Psoas muscle (tissue), 8 donors: ENCODE measurements around the gene SDF4. TPM values are rescaled to one million over a fixed set of nuclear protein-coding genes. Genes with fewer than 3 reads are reported as not detected.

Source experiments
- ATAC-seq, 4 donors: fragments of 200-7000 bp; cut with Tn5 transposase; one replicate each; pipeline ENCODE4 v1.9.1; 2020; ENCODE audit warnings: moderate library complexity in 3 of 4, mild to moderate bottlenecking in 2 of 4
- DNase-seq, 2 donors: peaks; one replicate each; pipeline ENCODE4 v3.0.0-alpha.2; 2020
- H3K27ac ChIP-seq: fragments of 200-600 bp; one replicate; pipeline ENCODE4 v1.8.0; 2022
- H3K27me3 ChIP-seq, 3 donors: fragments of 200-600 bp in 1 of 3; one replicate each; pipeline versions ENCODE4 v1.6.1 to v1.8.0; 2013 to 2022; ENCODE audit warnings: low read length in 2 of 3, mild to moderate bottlenecking in 2 of 3, moderate library complexity in 1 of 3; ENCODE audit not compliant: insufficient read depth in 3 of 3
- H3K36me3 ChIP-seq, 2 donors: fragments of 200-600 bp in 1 of 2; one replicate each; pipeline versions ENCODE4 v1.6.1 to v1.8.0; 2013 to 2022; ENCODE audit warnings: low read depth in 1 of 2, mild to moderate bottlenecking in 1 of 2, moderate library complexity in 1 of 2; ENCODE audit not compliant: insufficient read depth in 1 of 2
- H3K4me1 ChIP-seq: fragments of 200-600 bp; one replicate; pipeline ENCODE4 v1.8.0; 2022
- H3K4me3 ChIP-seq: fragments of 200-600 bp; one replicate; pipeline ENCODE4 v1.8.0; 2022; ENCODE audit warnings: mild to moderate bottlenecking
- H3K9me3 ChIP-seq: fragments of 200-600 bp; one replicate; pipeline ENCODE4 v1.8.0; 2022
- WGBS, 3 donors: extraction: QIAGEN DNeasy Blood & Tissue Kit; methylation state at CpG; one replicate each; pipeline versions ENCODE4 v1.1.6 to v1.1.7; 2013; 5-methylcytosine and 5-hydroxymethylcytosine counted together
- intact Hi-C, 2 donors: fragments of 100-400 bp; cut with DNase I; formaldehyde crosslinking; loops; one replicate each; pipeline versions ENCODE4 v1.11.0 to v1.14.2; 2022
- polyA plus RNA-seq, 3 donors: library from polyadenylated mRNA; stranded (reverse); fragments of 200-250 nt; gene quantifications; one replicate each; pipeline ENCODE4 v1.2.3, GENCODE V29; 2013
- total RNA-seq, 4 donors: library from RNA; stranded (reverse); fragmentation: NEBNext Ultra II Directional in 2 of 4; extraction: Animal tissue kit (Norgen Biotek cat#: 25700) in 2 of 4; gene quantifications; one replicate each; pipeline versions ENCODE4 v1.2.1 to v1.2.4, GENCODE V29; 2021 to 2023
- TF ChIP-seq, protein P1 (sequence below): fragments of 200-600 bp; IDR thresholded peaks from one replicate; pipeline ENCODE4 v1.8.0; 2022; ENCODE audit warnings: antibody characterized with exemption
- donor health status: healthy with polysubstance abuse.
- donor health status: DM: no; HTN: no; CAD: no; lungs with moderate emphysema.
- donor health status: Bipolar disorder and iron deficiency.
- donor health status: healthy.
- donor health status: DM: yes; HTN: yes; CAD: no.
- donor health status: DM: no; HTN: no; CAD: no.
- donor health status: DM: no; HTN: no; CAD: no.
- donor health status: DM: yes; HTN: yes; CAD: no.

Gene SDF4
- total and polyA plus RNA-seq, 7 donors, result 67.5 to 129 (median 85.9) TPM

- 78 to 84% (median 81%) methylated on average over 22 of the region's 22 CpGs for WGBS, 3 donors
- intact Hi-C loops, result no loop called here
- ATAC-seq, result no peak
- Histone ChIP-seq H3K4me3 (no peak overlapping the region), H3K36me3 (no peaks in the 10 kb centered on the region), H3K27me3 (peaks cover 0 to 23% (median 3%) of the 10 kb centered on the region in 3 donors), H3K9me3 (peaks cover 10% of the 10 kb centered on the region), H3K27ac (no peak overlapping the region), H3K4me1 (no peaks in the 10 kb centered on the region)
- DNase-seq, result peak; percentile 11 to 42
- TF ChIP-seq, protein P1, sequence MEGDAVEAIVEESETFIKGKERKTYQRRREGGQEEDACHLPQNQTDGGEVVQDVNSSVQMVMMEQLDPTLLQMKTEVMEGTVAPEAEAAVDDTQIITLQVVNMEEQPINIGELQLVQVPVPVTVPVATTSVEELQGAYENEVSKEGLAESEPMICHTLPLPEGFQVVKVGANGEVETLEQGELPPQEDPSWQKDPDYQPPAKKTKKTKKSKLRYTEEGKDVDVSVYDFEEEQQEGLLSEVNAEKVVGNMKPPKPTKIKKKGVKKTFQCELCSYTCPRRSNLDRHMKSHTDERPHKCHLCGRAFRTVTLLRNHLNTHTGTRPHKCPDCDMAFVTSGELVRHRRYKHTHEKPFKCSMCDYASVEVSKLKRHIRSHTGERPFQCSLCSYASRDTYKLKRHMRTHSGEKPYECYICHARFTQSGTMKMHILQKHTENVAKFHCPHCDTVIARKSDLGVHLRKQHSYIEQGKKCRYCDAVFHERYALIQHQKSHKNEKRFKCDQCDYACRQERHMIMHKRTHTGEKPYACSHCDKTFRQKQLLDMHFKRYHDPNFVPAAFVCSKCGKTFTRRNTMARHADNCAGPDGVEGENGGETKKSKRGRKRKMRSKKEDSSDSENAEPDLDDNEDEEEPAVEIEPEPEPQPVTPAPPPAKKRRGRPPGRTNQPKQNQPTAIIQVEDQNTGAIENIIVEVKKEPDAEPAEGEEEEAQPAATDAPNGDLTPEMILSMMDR, result no peak
These were observed 32.5 kb downstream of the SDF4 start for GRCh38 chr1:1199141-1199960.

GRCh38 chr1:1198423-1199140 lies 33.2 kb downstream of the SDF4 start:
- ATAC-seq, result no peak
- Histone ChIP-seq H3K4me3 (no peak overlapping the region), H3K27ac (no peak overlapping the region), H3K4me1 (no peaks in the 10 kb centered on the region), H3K36me3 (no peaks in the 10 kb centered on the region), H3K27me3 (peaks cover 0 to 23% (median under 1%) of the 10 kb centered on the region in 3 donors), H3K9me3 (peaks cover 15% of the 10 kb centered on the region)
- WGBS, 3 donors, result 67 to 70% (median 67%) methylated on average over 22 to 23 of the region's 23 CpGs
- TF ChIP-seq, protein P1, result no peak
- DNase-seq, result peak; percentile 11 to 38
- intact Hi-C loops, result no loop called here

DNA sequence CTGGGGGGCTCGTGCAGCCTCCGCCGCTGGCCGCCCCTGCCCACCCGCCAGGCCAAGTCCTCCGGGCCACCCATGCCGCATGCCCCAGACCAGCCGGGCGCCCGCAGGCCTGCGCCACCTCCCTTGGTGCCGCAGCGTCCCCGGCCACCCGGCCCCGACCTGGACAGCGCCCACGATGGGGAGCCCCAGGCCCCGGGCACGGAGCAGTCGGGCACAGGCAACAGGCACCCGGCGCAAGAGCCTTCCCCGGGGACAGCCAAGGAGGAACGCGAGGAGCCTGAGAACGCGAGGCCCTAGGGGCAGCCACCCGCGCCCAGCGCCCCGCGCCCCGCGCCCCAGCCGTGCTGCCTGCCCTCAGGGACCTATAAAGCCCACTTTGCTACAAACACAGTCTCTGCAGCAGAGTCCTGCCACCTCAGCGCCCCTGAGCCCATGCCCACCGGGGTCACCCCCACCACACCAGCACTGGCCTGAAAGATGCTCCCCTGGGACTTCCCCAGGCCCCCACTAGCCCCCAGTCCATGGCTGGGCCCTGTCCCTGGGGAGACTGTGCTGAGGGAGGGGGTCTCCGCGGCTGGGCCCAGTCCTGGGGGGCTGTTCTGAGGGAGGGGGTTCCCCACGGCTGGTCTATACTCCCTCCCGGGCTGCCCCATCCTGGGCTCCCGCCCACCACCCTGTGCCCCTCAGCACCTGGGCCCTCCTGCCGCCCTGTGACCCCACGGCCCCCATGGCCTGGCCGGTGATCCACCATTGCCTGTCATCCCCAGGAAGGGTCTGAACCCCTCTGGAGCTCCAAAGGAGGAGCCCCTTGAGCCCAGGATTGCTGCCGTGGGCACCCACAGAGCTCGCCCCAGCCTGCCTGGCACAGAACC lies 34.0 kb downstream of the SDF4 start:
- H3K27ac ChIP-seq, result no peak overlapping the region
- peaks cover 15% of the 10 kb centered on the region for H3K9me3 ChIP-seq
- 91 to 92% (median 92%) methylated on average over 32 to 48 of the region's 48 CpGs for WGBS, 3 donors
- intact Hi-C loops, result no loop called here
- no peak overlapping the region for H3K4me3 ChIP-seq
- ATAC-seq (no peak), DNase-seq (peak; percentile 14 to 42)
- peaks cover 0 to 23% (median 0%) of the 10 kb centered on the region in 3 donors for H3K27me3 ChIP-seq
- TF ChIP-seq, protein P1, result no peak
- no peaks in the 10 kb centered on the region for H3K36me3 ChIP-seq
- H3K4me1 ChIP-seq, result no peaks in the 10 kb centered on the region

DNA sequence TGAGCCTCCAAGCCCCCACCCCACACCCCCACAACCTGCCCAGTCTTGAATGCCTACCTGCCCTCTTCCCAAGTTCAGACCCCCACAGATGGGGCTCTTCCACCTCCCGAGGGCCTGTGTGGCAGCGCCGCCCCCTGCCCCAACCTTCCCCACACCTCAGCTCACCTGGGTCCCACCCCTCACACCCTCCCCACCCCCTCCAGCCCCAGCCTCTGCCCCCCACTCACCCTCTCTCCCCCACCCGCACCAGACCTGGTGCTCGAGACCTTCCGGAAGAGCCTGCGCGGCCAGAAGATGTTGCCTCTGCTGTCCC lies 34.7 kb downstream of the SDF4 start:
- peaks cover 0 to 23% (median 0%) of the 10 kb centered on the region in 3 donors for H3K27me3 ChIP-seq

More for the DNA sequence above, 34.7 kb downstream of the SDF4 start:
- TF ChIP-seq, protein P1, result no peak
- WGBS, 3 donors, result 88 to 91% (median 89%) methylated on average over 8 of the region's 8 CpGs
- H3K36me3 ChIP-seq, result no peaks in the 10 kb centered on the region
- H3K9me3 ChIP-seq, result peaks cover 15% of the 10 kb centered on the region
- DNase-seq (no peak), ATAC-seq (no peak)
- intact Hi-C loops, result no loop called here
- no peaks in the 10 kb centered on the region for H3K4me1 ChIP-seq
- H3K4me3 ChIP-seq, result no peak overlapping the region
- H3K27ac ChIP-seq, result no peak overlapping the region
